GM12892 (cell line): ENCODE measurements around the gene SKOR1.

ENCODE experiments used
- POLR2A ChIP-seq: IDR thresholded peaks from 2 replicates; pipeline ENCODE4 v1.6.1; 2011; ENCODE audit warnings: low read depth, low read length, control low read depth
- POLR2AphosphoS5 ChIP-seq: IDR thresholded peaks from 2 replicates; pipeline ENCODE4 v1.6.1; 2011; ENCODE audit warnings: low read depth, low read length, control low read depth
- TAF1 ChIP-seq: IDR thresholded peaks from 2 replicates; pipeline ENCODE4 v1.6.1; 2011; ENCODE audit warnings: low read depth, mild to moderate bottlenecking, control low read depth, low read length, borderline replicate concordance

DNA sequence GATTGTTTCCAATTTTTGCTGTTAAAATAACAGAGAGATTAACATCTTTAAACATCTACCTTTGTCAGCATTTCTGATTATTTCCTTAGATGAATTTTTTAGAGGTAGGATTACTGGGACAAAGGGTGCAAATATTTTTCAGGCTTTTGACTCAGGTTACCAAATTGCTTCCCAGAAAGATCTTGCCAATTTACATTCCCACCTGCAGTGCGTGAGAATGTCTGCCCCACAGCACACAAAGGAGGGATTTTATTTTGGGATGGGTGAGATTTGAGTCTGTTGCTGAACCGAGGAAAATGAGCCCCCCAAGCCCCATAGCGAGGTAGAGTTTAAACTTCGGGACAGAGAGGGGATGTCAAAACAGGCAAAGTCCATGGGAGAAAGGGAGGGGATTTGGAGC, 40.5 kb downstream of the SKOR1 start:
- TF ChIP-seq POLR2A (no peak), TAF1 (no peak), POLR2AphosphoS5 (no peak)
